Activated T-helper 2 cell treated with anti-CD3 and anti-CD28 coated beads, Interferon-gamma antibody, Interleukin-2, Interleukin-4, amounts not matched to agents 10 μg/mL and 5 μg/mL and 100 μg/mL, durations not matched to agents 14 hours and 24 hours and 36 hours (primary cell): ENCODE data around the gene SYS1. TPM values are rescaled to one million over a fixed set of nuclear protein-coding genes. Genes with fewer than 3 reads are reported as not detected.

Experiments used
- DNase-seq: peaks from one replicate; pipeline ENCODE4 v3.0.0; 2021; ENCODE audit warnings: low spot score
- H3K27ac Mint-ChIP-seq: one replicate; pipeline ENCODE4 v1.8.0; 2021; ENCODE audit warnings: mixed read lengths
- H3K27me3 Mint-ChIP-seq: one replicate; pipeline ENCODE4 v1.8.0; 2021; ENCODE audit warnings: low read depth, mixed read lengths
- H3K36me3 Mint-ChIP-seq: one replicate; pipeline ENCODE4 v1.8.0; 2021; ENCODE audit warnings: low read depth, mixed read lengths
- H3K4me1 Mint-ChIP-seq: one replicate; pipeline ENCODE4 v1.8.0; 2021; ENCODE audit warnings: low read depth, mixed read lengths
- H3K4me3 Mint-ChIP-seq: one replicate; pipeline ENCODE4 v1.8.0; 2021; ENCODE audit warnings: low read depth, mild to moderate bottlenecking, moderate library complexity, mixed read lengths
- H3K9me3 Mint-ChIP-seq: one replicate; pipeline ENCODE4 v1.8.0; 2021; ENCODE audit warnings: mixed read lengths
- intact Hi-C: fragments of 100-400 bp; cut with micrococcal nuclease; formaldehyde crosslinking; loops from one replicate; pipeline ENCODE4 v1.15.1; 2023
- total RNA-seq: library from RNA; stranded (reverse); gene quantifications from 2 replicates; pipeline ENCODE4 v1.2.3, GENCODE V29; 2022

The SYS1 gene
- total RNA-seq, 1 donor from 2014 or later: 20.1 TPM

GRCh38 chr20:45353746-45354145 is 9.2 kb upstream of the SYS1 start:
- H3K4me1 Mint-ChIP-seq: peaks cover 61% of the 10 kb centered on the region
- H3K4me3 Mint-ChIP-seq: peak overlapping the region; percentile 54
- H3K27me3 Mint-ChIP-seq: no peaks in the 10 kb centered on the region
- no peaks in the 10 kb centered on the region for H3K36me3 Mint-ChIP-seq
- H3K9me3 Mint-ChIP-seq: no peaks in the 10 kb centered on the region
- intact Hi-C loops: loop anchor here (1.0 to 2.0 kb wide), 3 partner anchors 7 to 383 kb away; partner anchors contain the start of gene SYS1
- DNase-seq: no peak
- H3K27ac Mint-ChIP-seq: peak overlapping the region; percentile 87

- DNase-seq: no peak
- intact Hi-C loops: loop anchor here (1.0 to 5.0 kb wide), 4 partner anchors 8 to 384 kb away; partner anchors contain the start of gene SYS1
- peak overlapping the region; percentile 87 for H3K27ac Mint-ChIP-seq
- no peaks in the 10 kb centered on the region for H3K9me3 Mint-ChIP-seq
- H3K4me3 Mint-ChIP-seq: peak overlapping the region; percentile 58
- no peaks in the 10 kb centered on the region for H3K27me3 Mint-ChIP-seq
- H3K4me1 Mint-ChIP-seq: peaks cover 65% of the 10 kb centered on the region
- H3K36me3 Mint-ChIP-seq: no peaks in the 10 kb centered on the region
These were observed 8.3 kb upstream of the SYS1 start for GRCh38 chr20:45354423-45355208.

GRCh38 chr20:45355209-45356084 is 7.5 kb upstream of the SYS1 start:
- peak overlapping the region; percentile 58 for H3K4me3 Mint-ChIP-seq
- intact Hi-C loops: loop anchor here (2.0 to 5.0 kb wide), 2 partner anchors 38 to 385 kb away; no protein-coding TSS in a partner anchor
- peaks cover 57% of the 10 kb centered on the region for H3K4me1 Mint-ChIP-seq
- no peaks in the 10 kb centered on the region for H3K36me3 Mint-ChIP-seq
- H3K27ac Mint-ChIP-seq: peak overlapping the region; percentile 87
- H3K9me3 Mint-ChIP-seq: no peaks in the 10 kb centered on the region
- DNase-seq: no peak
- no peaks in the 10 kb centered on the region for H3K27me3 Mint-ChIP-seq

- H3K27ac Mint-ChIP-seq: peak overlapping the region; percentile 15
- peaks cover 57% of the 10 kb centered on the region for H3K4me1 Mint-ChIP-seq
- no peak for DNase-seq
- H3K36me3 Mint-ChIP-seq: no peaks in the 10 kb centered on the region
- intact Hi-C loops: loop anchor here (5.0 kb wide), 1 partner anchor 41 kb away; no protein-coding TSS in a partner anchor
- no peaks in the 10 kb centered on the region for H3K27me3 Mint-ChIP-seq
- no peaks in the 10 kb centered on the region for H3K9me3 Mint-ChIP-seq
- H3K4me3 Mint-ChIP-seq: no peak overlapping the region
These were observed 4.5 kb upstream of the SYS1 start for GRCh38 chr20:45358282-45359068.

DNA sequence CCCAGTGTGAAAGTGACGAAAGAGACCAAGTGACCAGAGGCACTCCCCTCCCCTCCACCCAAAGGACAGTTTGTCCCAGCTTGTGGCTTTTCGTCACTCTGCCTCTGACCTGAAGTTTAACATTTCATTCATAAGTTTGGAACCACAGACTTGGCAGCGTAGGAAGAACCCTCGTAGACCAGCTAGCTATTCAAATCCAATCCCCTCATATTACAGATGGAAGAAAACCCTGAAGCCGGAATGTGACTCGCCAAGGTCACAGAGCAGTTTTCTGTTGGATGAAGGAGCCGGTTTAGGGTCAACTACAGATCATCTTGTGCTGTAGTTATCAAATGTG is 3.9 kb upstream of the SYS1 start:
- Mint-ChIP-seq H3K27ac (no peak overlapping the region), H3K36me3 (no peaks in the 10 kb centered on the region), H3K27me3 (no peaks in the 10 kb centered on the region), H3K4me1 (peaks cover 56% of the 10 kb centered on the region), H3K4me3 (no peak overlapping the region), H3K9me3 (no peaks in the 10 kb centered on the region)
- intact Hi-C loops: loop anchor here (5.0 kb wide), 1 partner anchor 42 kb away; no protein-coding TSS in a partner anchor
- DNase-seq: no peak

DNA sequence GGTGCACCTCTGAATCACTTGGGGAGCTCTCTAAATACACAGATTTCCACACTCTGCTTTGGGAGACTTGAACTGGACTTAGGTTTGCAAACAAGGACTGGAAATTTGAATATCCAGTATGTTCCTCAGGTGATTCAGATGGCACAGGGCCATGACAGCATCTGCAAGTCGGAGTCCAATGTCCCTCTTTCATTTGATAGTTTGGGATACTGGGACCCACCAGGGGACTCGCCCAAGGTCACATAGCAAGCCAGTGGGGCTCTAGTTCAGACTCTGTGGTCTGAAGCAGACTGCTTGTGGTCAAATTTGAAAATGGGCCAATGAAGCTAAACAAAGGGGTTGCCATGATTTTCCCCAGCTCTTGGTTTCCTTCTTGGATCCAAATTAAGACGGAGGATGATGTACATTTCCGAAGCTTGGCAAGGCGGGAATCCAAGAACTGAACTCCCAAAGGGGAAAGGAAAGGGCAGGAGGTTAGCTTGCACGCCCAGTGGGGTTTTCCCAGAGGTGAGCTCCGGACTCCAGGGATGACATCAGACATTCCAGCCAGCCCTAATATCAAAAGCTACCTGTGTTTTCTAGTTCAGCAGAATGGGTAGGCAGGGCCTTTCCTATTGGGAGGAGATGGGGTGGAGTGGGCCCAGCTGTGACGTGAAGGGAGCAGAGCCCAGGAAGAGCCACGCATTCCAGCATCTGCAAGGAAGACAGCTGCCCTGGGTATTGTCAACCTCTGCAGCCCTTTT is 3.4 kb upstream of the SYS1 start:
- H3K4me1 Mint-ChIP-seq: peaks cover 53% of the 10 kb centered on the region
- no peaks in the 10 kb centered on the region for H3K9me3 Mint-ChIP-seq
- H3K4me3 Mint-ChIP-seq: no peak overlapping the region
- DNase-seq: no peak
- no peaks in the 10 kb centered on the region for H3K27me3 Mint-ChIP-seq
- intact Hi-C loops: loop anchor here (5.0 kb wide), 1 partner anchor 42 kb away; no protein-coding TSS in a partner anchor
- H3K27ac Mint-ChIP-seq: no peak overlapping the region
- H3K36me3 Mint-ChIP-seq: no peaks in the 10 kb centered on the region

DNA sequence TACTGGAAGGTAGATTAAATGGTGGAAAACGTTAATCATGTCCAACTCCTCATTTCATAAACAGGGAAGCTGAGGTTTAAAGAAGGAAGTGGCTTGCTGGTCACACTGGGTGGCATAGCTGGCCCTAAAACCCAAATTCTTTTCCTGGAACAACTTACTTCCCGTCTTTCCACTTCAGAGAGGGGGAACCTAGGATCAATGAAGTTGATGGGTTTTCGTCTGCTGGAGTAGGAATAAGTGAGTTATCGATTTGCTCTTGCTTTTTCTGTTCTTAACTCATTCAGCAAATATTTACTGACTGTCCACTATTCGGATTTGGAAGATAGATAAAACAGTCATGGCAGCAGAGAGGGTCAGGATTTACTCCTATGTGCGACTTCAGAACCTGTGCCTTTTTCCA is 1.2 kb upstream of the SYS1 start:
- H3K9me3 Mint-ChIP-seq: no peaks in the 10 kb centered on the region
- no peak overlapping the region for H3K4me3 Mint-ChIP-seq
- H3K36me3 Mint-ChIP-seq: peaks cover 11% of the 10 kb centered on the region
- no peak for DNase-seq
- H3K27ac Mint-ChIP-seq: no peak overlapping the region
- H3K4me1 Mint-ChIP-seq: peaks cover 33% of the 10 kb centered on the region
- H3K27me3 Mint-ChIP-seq: no peaks in the 10 kb centered on the region
- intact Hi-C loops: loop anchor here (1.0 to 2.0 kb wide), 2 partner anchors 55 to 76 kb away; partner anchors contain the start of gene PIGT

GRCh38 chr20:45363611-45364492 is 896 bp downstream of the SYS1 start:
- intact Hi-C loops: loop anchor here (1.0 to 2.0 kb wide), 3 partner anchors 10 to 53 kb away; partner anchors contain the start of genes PIGT and SDC4
- Mint-ChIP-seq H3K27ac (no peak overlapping the region), H3K27me3 (no peaks in the 10 kb centered on the region), H3K36me3 (peaks cover 28% of the 10 kb centered on the region), H3K9me3 (no peaks in the 10 kb centered on the region), H3K4me3 (peak overlapping the region; percentile 93), H3K4me1 (peaks cover 27% of the 10 kb centered on the region)
- DNase-seq: no peak

- Mint-ChIP-seq H3K27me3 (no peaks in the 10 kb centered on the region), H3K27ac (no peak overlapping the region), H3K4me3 (peak overlapping the region; percentile 10), H3K36me3 (peaks cover 34% of the 10 kb centered on the region), H3K9me3 (no peaks in the 10 kb centered on the region), H3K4me1 (peaks cover 25% of the 10 kb centered on the region)
- DNase-seq: no peak
- intact Hi-C loops: no loop called here
These were observed 2.6 kb downstream of the SYS1 start for GRCh38 chr20:45365444-45365970.

- Mint-ChIP-seq H3K4me3 (no peak overlapping the region), H3K4me1 (peaks cover 25% of the 10 kb centered on the region), H3K36me3 (peaks cover 34% of the 10 kb centered on the region), H3K27ac (no peak overlapping the region), H3K9me3 (no peaks in the 10 kb centered on the region), H3K27me3 (no peaks in the 10 kb centered on the region)
- intact Hi-C loops: no loop called here
- DNase-seq: no peak
These were observed 3.2 kb downstream of the SYS1 start for GRCh38 chr20:45366192-45366591.

DNA sequence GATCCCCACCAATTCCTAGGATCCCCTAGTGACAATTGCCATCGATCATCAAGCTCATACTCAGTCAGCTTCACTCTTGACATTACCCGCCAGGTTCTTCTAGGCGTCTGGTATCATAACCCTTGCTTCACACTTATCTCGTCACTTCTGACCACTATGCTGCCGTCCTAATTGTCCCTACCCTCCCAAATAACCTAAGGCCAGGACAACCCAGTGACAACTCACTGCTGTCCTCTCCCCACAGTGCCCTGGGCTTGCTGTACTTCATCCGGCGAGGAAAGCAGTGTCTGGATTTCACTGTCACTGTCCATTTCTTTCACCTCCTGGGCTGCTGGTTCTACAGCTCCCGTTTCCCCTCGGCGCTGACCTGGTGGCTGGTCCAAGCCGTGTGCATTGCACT is 3.7 kb downstream of the SYS1 start:
- H3K4me1 Mint-ChIP-seq: peaks cover 25% of the 10 kb centered on the region
- H3K9me3 Mint-ChIP-seq: no peaks in the 10 kb centered on the region
- DNase-seq: no peak
- no peak overlapping the region for H3K4me3 Mint-ChIP-seq
- peaks cover 34% of the 10 kb centered on the region for H3K36me3 Mint-ChIP-seq
- H3K27ac Mint-ChIP-seq: no peak overlapping the region
- H3K27me3 Mint-ChIP-seq: no peaks in the 10 kb centered on the region
- intact Hi-C loops: no loop called here
